Thymus (tissue), 11 donors: Measurements from ENCODE around the gene WIF1. TPM values are rescaled to one million over a fixed set of nuclear protein-coding genes. Genes with fewer than 3 reads are reported as not detected.

ENCODE experiments used
- DNase-seq, 9 donors: peaks; one replicate each; pipeline ENCODE4 v3.0.0-alpha.2; 2013; ENCODE audit warnings: low spot score in 9 of 9, low read depth in 6 of 9, missing footprints in 1 of 9
- H3K27ac ChIP-seq, 2 donors: one replicate each; pipeline ENCODE4 v1.5.1; 2013; ENCODE audit warnings: control low read depth in 1 of 2, low read depth in 1 of 2, low read length in 1 of 2, mild to moderate bottlenecking in 1 of 2, moderate library complexity in 1 of 2
- H3K27me3 ChIP-seq, 2 donors: one replicate each; pipeline ENCODE4 v1.5.1; 2013; ENCODE audit warnings: low read length in 1 of 2; ENCODE audit not compliant: control insufficient read depth in 2 of 2, insufficient read depth in 1 of 2
- H3K36me3 ChIP-seq, 2 donors: one replicate each; pipeline ENCODE4 v1.5.1; 2013; ENCODE audit warnings: low read length in 1 of 2, mild to moderate bottlenecking in 1 of 2, moderate library complexity in 1 of 2; ENCODE audit not compliant: control insufficient read depth in 2 of 2, insufficient read depth in 2 of 2
- H3K4me1 ChIP-seq, 2 donors: one replicate each; pipeline ENCODE4 v1.5.1; 2013; ENCODE audit warnings: low read length in 2 of 2; ENCODE audit not compliant: control insufficient read depth in 2 of 2, insufficient read depth in 2 of 2
- H3K4me3 ChIP-seq, 2 donors: one replicate each; pipeline ENCODE4 v1.5.1; 2013; ENCODE audit warnings: low read length in 2 of 2, control low read depth in 1 of 2, mild to moderate bottlenecking in 1 of 2
- H3K9me3 ChIP-seq, 2 donors: one replicate each; pipeline ENCODE4 v1.5.1; 2013; ENCODE audit warnings: low read length in 1 of 2, mild to moderate bottlenecking in 1 of 2; ENCODE audit not compliant: control insufficient read depth in 2 of 2, insufficient read depth in 1 of 2
- WGBS: extraction: QIAGEN DNeasy Blood & Tissue Kit; methylation state at CpG from one replicate; pipeline ENCODE4 v1.1.7; 2013; 5-methylcytosine and 5-hydroxymethylcytosine counted together
- polyA plus RNA-seq: library from polyadenylated mRNA; stranded (reverse); fragments of 200-250 nt; gene quantifications from one replicate; pipeline ENCODE4 v1.2.3, GENCODE V29; 2013
- total RNA-seq: library from RNA; stranded (reverse); fragments of 120-200 nt; gene quantifications from one replicate; pipeline ENCODE4 v1.2.4, GENCODE V29; 2013
- donor health status: healthy.

Gene WIF1
- total and polyA plus RNA-seq, 2 donors: 0.23 to 0.38 TPM

- Histone ChIP-seq H3K27me3 (no peaks in the 10 kb centered on the region), H3K27ac (no peak overlapping the region), H3K4me3 (no peak overlapping the region), H3K4me1 (no peaks in the 10 kb centered on the region), H3K9me3 (no peaks in the 10 kb centered on the region), H3K36me3 (no peaks in the 10 kb centered on the region)
- DNase-seq: no peak
- 55% methylated on average over 1 of the region's 1 CpG for WGBS
Observed at GRCh38 chr12:65022960-65023359, 98.1 kb downstream of the WIF1 start.

GRCh38 chr12:65022421-65022820 is 98.7 kb downstream of the WIF1 start:
- no peak overlapping the region for H3K27ac ChIP-seq
- H3K9me3 ChIP-seq: no peaks in the 10 kb centered on the region
- no peaks in the 10 kb centered on the region for H3K27me3 ChIP-seq
- H3K4me3 ChIP-seq: no peak overlapping the region
- WGBS: 97% methylated on average over 3 of the region's 3 CpGs
- H3K4me1 ChIP-seq: no peaks in the 10 kb centered on the region
- no peaks in the 10 kb centered on the region for H3K36me3 ChIP-seq
- DNase-seq: no peak

- no peaks in the 10 kb centered on the region for H3K9me3 ChIP-seq
- DNase-seq: no peak
- no peaks in the 10 kb centered on the region for H3K4me1 ChIP-seq
- H3K27me3 ChIP-seq: no peaks in the 10 kb centered on the region
- H3K36me3 ChIP-seq: no peaks in the 10 kb centered on the region
- WGBS: 92% methylated on average over 4 of the region's 4 CpGs
- no peak overlapping the region for H3K4me3 ChIP-seq
- H3K27ac ChIP-seq: no peak overlapping the region
Observed at GRCh38 chr12:65019696-65020234, 101.3 kb downstream of the WIF1 start.

- Histone ChIP-seq H3K4me1 (peaks cover 0 to 2% of the 10 kb centered on the region in 2 donors), H3K4me3 (no peak overlapping the region)
Observed at GRCh38 chr12:65016881-65017650, 104.0 kb downstream of the WIF1 start.

GRCh38 chr12:65015850-65016249 is 105.3 kb downstream of the WIF1 start:
- WGBS: 96% methylated on average over 6 of the region's 6 CpGs
- no peak for DNase-seq
- Histone ChIP-seq H3K4me3 (no peak overlapping the region), H3K27ac (no peak overlapping the region), H3K27me3 (no peaks in the 10 kb centered on the region), H3K4me1 (peaks cover 0 to 2% of the 10 kb centered on the region in 2 donors), H3K36me3 (no peaks in the 10 kb centered on the region), H3K9me3 (no peaks in the 10 kb centered on the region)

More at GRCh38 chr12:65016881-65017650, 104.0 kb downstream of the WIF1 start:
- H3K27me3 ChIP-seq: no peaks in the 10 kb centered on the region
- DNase-seq: no peak
- H3K36me3 ChIP-seq: no peaks in the 10 kb centered on the region
- no peaks in the 10 kb centered on the region for H3K9me3 ChIP-seq
- no peak overlapping the region for H3K27ac ChIP-seq

GRCh38 chr12:65014504-65015271 is 106.4 kb downstream of the WIF1 start:
- no peak for DNase-seq
- Histone ChIP-seq H3K4me1 (peaks cover 0 to 2% of the 10 kb centered on the region in 2 donors), H3K27me3 (no peaks in the 10 kb centered on the region), H3K4me3 (no peak overlapping the region), H3K27ac (no peak overlapping the region), H3K36me3 (no peaks in the 10 kb centered on the region), H3K9me3 (no peaks in the 10 kb centered on the region)
- WGBS: 90% methylated on average over 9 of the region's 9 CpGs

- no peak overlapping the region for H3K27ac ChIP-seq
- no peaks in the 10 kb centered on the region for H3K27me3 ChIP-seq
- 98% methylated on average over 2 of the region's 2 CpGs for WGBS
- H3K36me3 ChIP-seq: no peaks in the 10 kb centered on the region
- H3K4me1 ChIP-seq: peaks cover 0 to 2% of the 10 kb centered on the region in 2 donors
- no peaks in the 10 kb centered on the region for H3K9me3 ChIP-seq
- no peak for DNase-seq
- no peak overlapping the region for H3K4me3 ChIP-seq
Observed at GRCh38 chr12:65010437-65010836, 110.7 kb downstream of the WIF1 start.

- H3K27me3 ChIP-seq: no peaks in the 10 kb centered on the region
- no peaks in the 10 kb centered on the region for H3K36me3 ChIP-seq
- no peak overlapping the region for H3K4me3 ChIP-seq
- no peak overlapping the region for H3K27ac ChIP-seq
- no peaks in the 10 kb centered on the region for H3K4me1 ChIP-seq
- DNase-seq: no peak
- no peaks in the 10 kb centered on the region for H3K9me3 ChIP-seq
- WGBS: 98% methylated on average over 2 of the region's 2 CpGs
Observed at GRCh38 chr12:65005716-65006115, 115.4 kb downstream of the WIF1 start.

GRCh38 chr12:65004270-65004669 is 116.8 kb downstream of the WIF1 start:
- WGBS: 77% methylated on average over 1 of the region's 1 CpG
- DNase-seq: no peak
- H3K4me3 ChIP-seq: no peak overlapping the region
- no peaks in the 10 kb centered on the region for H3K9me3 ChIP-seq
- no peak overlapping the region for H3K27ac ChIP-seq
- H3K36me3 ChIP-seq: no peaks in the 10 kb centered on the region
- no peaks in the 10 kb centered on the region for H3K4me1 ChIP-seq
- H3K27me3 ChIP-seq: no peaks in the 10 kb centered on the region
